ENCODE results near the gene MPDZ.
"Not testable (repeated sequence)": the region's sequence is repeated elsewhere in the genome, so short reads cannot be mapped to it uniquely, and the experiment has no call there.

Gene MPDZ

GRCh38 chr9:13267743-13268142, 11.7 kb downstream of the MPDZ start:
- no peak for DNase-seq

GRCh38 chr9:13266167-13266566, 13.3 kb downstream of the MPDZ start:
- no peak for DNase-seq

DNA sequence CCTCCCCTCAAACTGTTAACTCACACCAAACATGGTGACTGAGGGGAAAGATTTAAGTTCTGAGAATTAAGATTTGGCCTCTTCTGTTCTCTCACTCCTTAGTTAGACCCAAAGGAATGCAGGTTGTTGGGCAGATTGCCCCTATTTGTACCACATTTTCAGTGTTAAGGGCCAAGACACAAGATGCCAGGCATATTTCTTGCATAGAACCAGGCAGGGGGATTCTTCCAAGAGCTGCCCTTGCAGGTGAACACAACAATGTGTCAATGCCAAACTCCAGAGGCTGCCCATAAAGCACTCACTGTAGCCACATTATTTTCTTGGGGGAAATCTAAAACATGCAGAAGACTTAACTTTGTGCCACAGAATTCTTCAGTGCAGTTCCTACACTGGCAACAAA, 14.7 kb downstream of the MPDZ start:
- no peak for DNase-seq

- no peak for DNase-seq
Observed at GRCh38 chr9:13263511-13263910, 16.0 kb downstream of the MPDZ start.

DNA sequence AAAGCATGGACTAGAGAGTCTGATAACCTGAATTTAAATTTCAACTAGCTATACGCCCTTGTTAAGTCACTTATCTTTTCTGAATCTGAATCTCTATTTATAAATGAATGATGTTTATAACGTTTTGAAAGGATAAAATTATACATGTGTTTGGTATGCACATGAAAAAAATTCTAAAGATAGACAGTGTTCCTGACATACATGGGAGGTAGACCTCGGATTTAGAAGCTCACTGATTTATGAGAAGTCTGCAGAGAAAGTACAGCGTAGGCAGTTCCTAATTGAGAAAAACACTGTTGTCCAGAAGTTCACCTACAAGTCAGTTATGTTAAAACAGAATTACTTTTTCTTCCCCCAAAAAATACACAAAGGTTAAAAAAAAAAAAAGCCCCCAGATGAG, 26.6 kb downstream of the MPDZ start:
- DNase-seq, result no peak

DNA sequence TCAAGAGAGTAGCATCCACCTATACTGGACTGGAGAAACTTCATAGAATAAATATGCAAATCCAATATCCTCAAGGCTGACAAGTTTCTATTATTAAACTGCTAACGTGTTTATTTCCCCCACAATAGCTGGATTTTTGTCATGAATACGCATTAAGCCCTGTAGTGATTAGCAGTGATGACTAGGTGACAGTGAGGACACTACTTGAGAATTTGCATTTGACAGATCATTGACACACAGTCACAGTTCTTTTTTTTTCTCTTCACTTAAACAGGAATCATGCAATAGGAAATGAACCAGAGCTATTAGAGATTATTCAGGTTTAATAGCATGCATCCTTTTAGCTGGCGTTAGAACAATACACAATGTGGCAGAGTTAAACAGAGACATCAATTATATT, 35.3 kb downstream of the MPDZ start:
- DNase-seq, result no peak

DNA sequence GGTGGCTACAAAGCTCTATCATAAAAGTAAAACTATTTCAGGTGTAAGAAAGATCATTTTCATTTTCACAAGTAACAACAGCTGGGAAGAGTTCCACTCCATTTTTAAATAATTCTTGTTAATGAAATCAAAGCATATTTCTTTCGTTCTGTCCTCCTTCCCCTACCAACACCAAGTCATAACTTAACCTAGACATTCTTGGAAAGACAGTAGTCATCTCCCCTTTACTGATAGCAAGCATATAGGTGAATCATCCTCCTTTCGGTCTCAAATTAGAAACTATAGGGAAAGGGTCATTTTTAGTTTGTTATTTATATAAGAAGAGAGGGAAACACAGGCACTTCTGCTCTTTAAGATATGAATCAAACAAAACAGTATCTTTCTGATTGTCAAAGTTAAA, 38.2 kb downstream of the MPDZ start:
- DNase-seq, result no peak

DNA sequence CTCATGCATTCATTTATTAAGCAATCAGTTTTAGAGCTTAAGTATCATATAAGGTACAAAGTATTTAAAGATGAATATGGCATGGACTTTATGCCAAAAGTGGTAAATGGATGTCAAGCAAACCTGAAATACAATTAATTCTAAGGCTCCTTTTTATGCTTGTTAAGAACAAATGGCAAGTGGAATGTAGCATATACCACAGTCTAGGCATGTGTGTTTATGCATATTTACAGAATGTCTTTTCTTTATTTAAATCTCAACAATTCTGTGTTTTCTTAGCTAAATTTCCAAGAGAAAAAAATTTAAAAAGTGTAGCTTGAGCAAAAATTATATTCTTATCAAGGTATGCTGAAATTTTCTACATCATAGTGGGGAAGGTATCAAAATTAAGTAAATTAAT, 39.8 kb downstream of the MPDZ start:
- no peak for DNase-seq

- no peak for DNase-seq
Observed at GRCh38 chr9:13239208-13239607, 40.3 kb downstream of the MPDZ start.

GRCh38 chr9:13234932-13235331, 44.6 kb downstream of the MPDZ start:
- no peak for DNase-seq

DNA sequence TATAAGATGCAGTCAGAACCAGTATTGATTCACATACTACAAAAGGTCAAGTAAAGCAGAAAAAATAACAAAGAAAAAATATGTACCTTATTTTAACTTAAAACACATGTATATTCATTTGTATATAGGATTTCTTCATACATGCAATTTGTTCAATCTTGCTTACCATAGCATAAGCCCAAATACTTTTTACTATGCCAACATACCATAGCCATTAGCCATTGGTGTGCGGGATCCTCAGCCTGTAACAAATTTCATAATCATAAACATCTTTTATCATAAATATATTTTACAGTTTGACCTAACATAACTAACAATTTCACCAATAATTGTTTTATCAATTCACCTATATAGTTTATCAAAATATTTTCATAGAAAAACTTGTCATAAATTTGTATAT, 51.1 kb downstream of the MPDZ start:
- no peak for DNase-seq

GRCh38 chr9:13224366-13224765, 55.1 kb downstream of the MPDZ start:
- DNase-seq, result no peak

GRCh38 chr9:13222733-13223132, 56.8 kb downstream of the MPDZ start:
- DNase-seq, result not testable (repeated sequence)

GRCh38 chr9:13221741-13222140, 57.8 kb downstream of the MPDZ start:
- DNase-seq, result no peak

- DNase-seq, result no peak
Observed at GRCh38 chr9:13220837-13221236, 58.7 kb downstream of the MPDZ start.

GRCh38 chr9:13215791-13216554, 63.5 kb downstream of the MPDZ start:
- DNase-seq, result no peak

GRCh38 chr9:13213998-13214397, 65.5 kb downstream of the MPDZ start:
- no peak for DNase-seq

DNA sequence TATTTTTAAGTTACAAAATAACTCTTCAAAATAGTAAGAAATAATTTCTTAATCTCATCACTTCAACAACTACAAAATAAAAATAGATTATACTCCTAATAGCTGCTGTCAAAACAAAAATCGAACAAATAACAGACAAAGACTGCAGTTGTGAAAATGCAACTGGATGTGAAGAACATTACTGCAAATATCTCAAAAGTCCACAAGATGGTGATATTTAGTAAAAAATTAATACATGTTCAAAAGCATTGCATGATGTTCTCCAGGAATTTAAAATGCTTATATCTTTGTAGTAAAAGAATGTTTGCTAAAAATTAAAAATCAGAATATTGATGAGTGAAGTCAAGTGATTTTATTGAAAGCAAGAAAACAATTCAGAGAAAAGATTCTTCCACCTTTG, 66.2 kb downstream of the MPDZ start:
- DNase-seq, result no peak

- DNase-seq, result no peak
Observed at GRCh38 chr9:13210306-13210705, 69.2 kb downstream of the MPDZ start.

- no peak for DNase-seq
Observed at GRCh38 chr9:13209498-13209897, 70.0 kb downstream of the MPDZ start.

DNA sequence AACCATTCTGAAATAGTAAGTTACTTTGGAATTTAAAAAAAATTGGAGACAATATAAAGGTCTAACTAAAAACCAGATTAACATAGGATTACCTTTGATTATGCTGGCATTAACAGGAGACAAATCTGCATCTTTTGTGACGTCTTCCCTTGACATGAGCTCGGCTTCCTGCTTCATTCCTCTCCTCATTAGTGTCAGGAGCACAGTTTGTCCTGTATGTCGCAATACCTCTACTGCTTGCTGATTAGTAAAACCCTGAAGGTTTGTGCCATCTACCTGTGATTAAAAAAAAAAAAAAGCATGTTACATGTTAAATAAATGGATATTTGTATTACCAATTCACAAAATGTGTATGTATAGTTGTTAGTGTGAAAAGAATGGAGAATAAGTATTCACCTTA, 73.7 kb downstream of the MPDZ start:
- DNase-seq, result no peak

GRCh38 chr9:13190040-13190439, 89.5 kb downstream of the MPDZ start:
- no peak for DNase-seq

GRCh38 chr9:13189362-13189761, 90.1 kb downstream of the MPDZ start:
- DNase-seq, result no peak

GRCh38 chr9:13186774-13187173, 92.7 kb downstream of the MPDZ start:
- DNase-seq, result no peak

DNA sequence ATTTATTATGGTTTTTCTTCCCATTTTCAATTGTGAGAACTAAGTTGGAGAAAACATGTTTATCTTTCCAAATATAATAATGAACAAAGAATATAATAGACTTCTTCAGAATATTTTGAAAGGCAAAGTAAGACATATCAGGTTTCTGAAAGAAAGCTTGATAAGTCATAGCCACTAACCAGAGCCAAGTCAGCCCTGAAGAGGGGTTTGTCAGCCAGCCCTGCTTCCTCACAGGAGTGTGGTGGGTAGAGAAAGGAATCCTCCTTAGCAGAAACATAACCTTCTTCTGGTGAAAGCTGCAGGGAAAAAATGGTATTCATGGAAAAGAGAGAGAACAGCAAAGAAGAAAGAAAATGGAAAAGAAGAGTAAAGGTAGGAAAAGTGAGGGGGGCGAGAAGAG, 93.4 kb downstream of the MPDZ start:
- no peak for DNase-seq

Data from T1000 (cell line).